Duodenal mucosa (tissue), 2 donors: ENCODE data around the gene TTC9C.

Experiments
- H3K27ac ChIP-seq: one replicate; pipeline ENCODE4 v1.7.0; 2013; ENCODE audit warnings: low read depth, low read length
- H3K27me3 ChIP-seq, 2 donors: one replicate each; pipeline ENCODE4 v1.7.0; 2013; ENCODE audit warnings: low read length in 2 of 2, control low read depth in 1 of 2; ENCODE audit not compliant: insufficient read depth in 2 of 2, control insufficient read depth in 1 of 2
- H3K36me3 ChIP-seq, 2 donors: one replicate each; pipeline ENCODE4 v1.7.0; 2013; ENCODE audit warnings: low read length in 2 of 2, control low read depth in 1 of 2; ENCODE audit not compliant: insufficient read depth in 2 of 2, control insufficient read depth in 1 of 2
- H3K4me1 ChIP-seq, 2 donors: one replicate each; pipeline ENCODE4 v1.7.0; 2013; ENCODE audit warnings: low read length in 2 of 2, control low read depth in 1 of 2; ENCODE audit not compliant: insufficient read depth in 2 of 2, control insufficient read depth in 1 of 2
- H3K4me3 ChIP-seq, 2 donors: one replicate each; pipeline ENCODE4 v1.7.0; 2013; ENCODE audit warnings: low read length in 2 of 2, low read depth in 1 of 2
- H3K9ac ChIP-seq, 2 donors: one replicate each; pipeline ENCODE4 v1.7.0; 2013; ENCODE audit warnings: low read length in 2 of 2, low read depth in 1 of 2
- H3K9me3 ChIP-seq, 2 donors: one replicate each; pipeline ENCODE4 v1.7.0; 2013; ENCODE audit warnings: low read length in 2 of 2, control low read depth in 1 of 2; ENCODE audit not compliant: control insufficient read depth in 1 of 2

Gene TTC9C

DNA sequence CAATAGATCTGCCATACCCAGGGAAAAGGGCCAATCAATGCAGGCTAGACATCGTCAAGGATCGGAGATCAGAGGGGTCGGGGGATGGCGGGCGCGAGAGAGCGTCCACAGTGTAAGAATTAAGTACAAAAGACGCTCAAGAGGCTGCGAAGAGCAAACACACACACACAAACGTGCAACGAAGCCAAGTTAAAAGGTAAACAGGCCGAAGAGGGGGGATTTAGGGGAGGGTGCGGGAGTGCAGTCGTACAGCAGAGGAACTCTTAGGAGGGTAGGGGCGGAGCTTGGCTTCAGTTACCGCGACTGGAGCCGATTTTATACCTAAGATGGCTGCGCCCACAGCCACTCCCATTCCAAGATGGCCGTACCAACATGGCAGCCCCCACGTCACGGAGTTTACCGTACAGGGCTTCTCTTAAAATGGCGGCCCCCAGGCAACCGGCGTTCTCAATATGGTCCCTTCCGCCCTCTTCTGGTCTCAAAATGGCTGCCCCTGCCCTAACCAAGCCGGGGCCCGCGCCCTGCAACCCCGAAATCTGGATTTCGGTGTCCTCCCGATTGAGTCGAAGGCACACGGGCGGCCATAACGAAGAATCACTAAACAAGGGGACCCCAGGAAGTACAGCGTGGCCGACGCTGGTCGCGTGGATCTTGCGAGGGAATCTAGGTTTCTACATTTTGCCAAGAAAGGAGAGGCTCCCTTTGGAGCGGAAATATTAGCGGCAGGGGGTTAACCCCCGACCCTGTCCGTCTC lies 18.9 kb upstream of the TTC9C start:
- Histone ChIP-seq H3K4me1 (peaks cover 51 to 64% of the 10 kb centered on the region in 2 donors), H3K9ac (peak overlapping the region; percentile 78 to 90), H3K27me3 (no peaks in the 10 kb centered on the region), H3K36me3 (peaks cover 21 to 24% of the 10 kb centered on the region in 2 donors), H3K4me3 (peak overlapping the region; percentile 79 to 89), H3K9me3 (no peaks in the 10 kb centered on the region), H3K27ac (peak overlapping the region; percentile 94)

DNA sequence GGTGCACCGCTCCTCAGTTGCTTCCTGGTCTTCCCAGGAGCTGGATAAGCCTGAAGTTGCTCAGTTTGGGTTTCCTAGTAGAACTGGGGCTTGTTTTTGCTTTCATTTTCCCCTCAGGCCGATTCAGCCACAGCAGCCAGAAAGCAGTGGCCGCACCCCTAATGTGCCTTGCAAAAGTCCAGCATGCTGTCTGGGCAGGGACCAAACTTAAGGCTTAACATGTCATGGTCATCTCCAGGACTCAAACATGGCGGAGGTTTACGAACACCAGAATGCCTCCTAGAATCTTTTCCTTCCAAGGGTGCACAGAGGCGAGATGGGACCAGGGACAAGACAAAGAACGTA lies 18.3 kb upstream of the TTC9C start:
- Histone ChIP-seq H3K9ac (peak overlapping the region; percentile 78 to 90), H3K4me3 (peak overlapping the region; percentile 79 to 89), H3K36me3 (peaks cover 26 to 29% of the 10 kb centered on the region in 2 donors), H3K9me3 (no peaks in the 10 kb centered on the region), H3K4me1 (peaks cover 54 to 64% of the 10 kb centered on the region in 2 donors), H3K27me3 (no peaks in the 10 kb centered on the region), H3K27ac (peak overlapping the region; percentile 94)

GRCh38 chr11:62712276-62712812 lies 15.9 kb upstream of the TTC9C start:
- Histone ChIP-seq H3K4me1 (peaks cover 42 to 59% of the 10 kb centered on the region in 2 donors), H3K27me3 (no peaks in the 10 kb centered on the region), H3K36me3 (peaks cover 49 to 52% of the 10 kb centered on the region in 2 donors), H3K9ac (peak overlapping the region in 1 of 2 donors; percentile 20), H3K9me3 (no peaks in the 10 kb centered on the region), H3K4me3 (no peak overlapping the region), H3K27ac (no peak overlapping the region)

- peaks cover 42 to 59% of the 10 kb centered on the region in 2 donors for H3K4me1 ChIP-seq
- no peak overlapping the region for H3K27ac ChIP-seq
- no peaks in the 10 kb centered on the region for H3K9me3 ChIP-seq
- H3K4me3 ChIP-seq = peak overlapping the region in 1 of 2 donors; percentile 20
- H3K9ac ChIP-seq = peak overlapping the region in 1 of 2 donors; percentile 20
- no peaks in the 10 kb centered on the region for H3K27me3 ChIP-seq
- H3K36me3 ChIP-seq = peaks cover 50 to 57% of the 10 kb centered on the region in 2 donors
Observed at GRCh38 chr11:62712861-62713260, 15.4 kb upstream of the TTC9C start.

- Histone ChIP-seq H3K27ac (peak overlapping the region; percentile 58), H3K4me3 (peak overlapping the region in 1 of 2 donors; percentile 20), H3K36me3 (peaks cover 52 to 62% of the 10 kb centered on the region in 2 donors), H3K4me1 (peaks cover 41 to 54% of the 10 kb centered on the region in 2 donors), H3K9ac (peak overlapping the region; percentile 20 to 26), H3K9me3 (no peaks in the 10 kb centered on the region), H3K27me3 (no peaks in the 10 kb centered on the region)
Observed at GRCh38 chr11:62713343-62713742, 14.9 kb upstream of the TTC9C start.

GRCh38 chr11:62715150-62716130 lies 12.8 kb upstream of the TTC9C start:
- Histone ChIP-seq H3K27ac (no peak overlapping the region), H3K36me3 (peaks cover 64 to 78% of the 10 kb centered on the region in 2 donors), H3K4me1 (peaks cover 27 to 40% of the 10 kb centered on the region in 2 donors)

DNA sequence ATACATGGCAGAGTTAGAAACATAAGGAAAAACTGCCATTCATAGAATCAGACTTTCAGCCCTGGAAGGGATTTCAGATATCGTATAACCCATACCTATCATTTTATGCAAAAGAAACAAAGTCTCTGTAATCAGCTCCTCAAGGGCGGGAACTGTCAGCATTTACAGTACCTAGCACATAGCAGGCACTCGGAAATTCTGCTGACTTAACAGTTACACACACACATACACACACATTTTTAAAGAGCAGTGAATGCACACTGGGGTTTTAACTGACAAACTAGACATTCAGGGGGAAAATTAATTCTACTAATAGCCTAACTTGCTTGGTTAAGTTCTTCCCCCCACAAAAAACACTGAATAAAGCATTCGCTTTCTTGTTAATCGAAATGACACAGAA lies 12.1 kb upstream of the TTC9C start:
- H3K9ac ChIP-seq = no peak overlapping the region
- peaks cover 65 to 81% of the 10 kb centered on the region in 2 donors for H3K36me3 ChIP-seq
- no peak overlapping the region for H3K27ac ChIP-seq
- no peaks in the 10 kb centered on the region for H3K9me3 ChIP-seq
- H3K4me3 ChIP-seq = no peak overlapping the region
- peaks cover 25 to 37% of the 10 kb centered on the region in 2 donors for H3K4me1 ChIP-seq
- H3K27me3 ChIP-seq = no peaks in the 10 kb centered on the region

More at GRCh38 chr11:62715150-62716130, 12.8 kb upstream of the TTC9C start:
- H3K4me3 ChIP-seq = no peak overlapping the region
- H3K27me3 ChIP-seq = no peaks in the 10 kb centered on the region
- H3K9ac ChIP-seq = no peak overlapping the region
- H3K9me3 ChIP-seq = no peaks in the 10 kb centered on the region

- Histone ChIP-seq H3K4me3 (no peak overlapping the region), H3K27me3 (no peaks in the 10 kb centered on the region), H3K9me3 (no peaks in the 10 kb centered on the region), H3K36me3 (peaks cover 67 to 82% of the 10 kb centered on the region in 2 donors), H3K27ac (no peak overlapping the region), H3K4me1 (peaks cover 25 to 37% of the 10 kb centered on the region in 2 donors), H3K9ac (no peak overlapping the region)
Observed at GRCh38 chr11:62716816-62717215, 11.5 kb upstream of the TTC9C start.

GRCh38 chr11:62719302-62719978 lies 8.8 kb upstream of the TTC9C start:
- H3K9me3 ChIP-seq = no peaks in the 10 kb centered on the region
- H3K4me1 ChIP-seq = peaks cover 16 to 21% of the 10 kb centered on the region in 2 donors
- peaks cover 67 to 95% of the 10 kb centered on the region in 2 donors for H3K36me3 ChIP-seq
- no peak overlapping the region for H3K27ac ChIP-seq
- H3K9ac ChIP-seq = no peak overlapping the region
- no peak overlapping the region for H3K4me3 ChIP-seq
- H3K27me3 ChIP-seq = no peaks in the 10 kb centered on the region
